Right forelimb (tissue), 1 donor: Measurements from ENCODE around the gene ZNF160.
A peak's percentile ranks its signal among the peaks of the same experiment; 100 is the strongest.
"Not testable (repeated sequence)": the region's sequence is repeated elsewhere in the genome, so short reads cannot be mapped to it uniquely, and the experiment has no call there.

Experiments used
- DNase-seq: peaks from one replicate; pipeline ENCODE4 v3.0.0-alpha.2; 2018

ZNF160 gene

DNA sequence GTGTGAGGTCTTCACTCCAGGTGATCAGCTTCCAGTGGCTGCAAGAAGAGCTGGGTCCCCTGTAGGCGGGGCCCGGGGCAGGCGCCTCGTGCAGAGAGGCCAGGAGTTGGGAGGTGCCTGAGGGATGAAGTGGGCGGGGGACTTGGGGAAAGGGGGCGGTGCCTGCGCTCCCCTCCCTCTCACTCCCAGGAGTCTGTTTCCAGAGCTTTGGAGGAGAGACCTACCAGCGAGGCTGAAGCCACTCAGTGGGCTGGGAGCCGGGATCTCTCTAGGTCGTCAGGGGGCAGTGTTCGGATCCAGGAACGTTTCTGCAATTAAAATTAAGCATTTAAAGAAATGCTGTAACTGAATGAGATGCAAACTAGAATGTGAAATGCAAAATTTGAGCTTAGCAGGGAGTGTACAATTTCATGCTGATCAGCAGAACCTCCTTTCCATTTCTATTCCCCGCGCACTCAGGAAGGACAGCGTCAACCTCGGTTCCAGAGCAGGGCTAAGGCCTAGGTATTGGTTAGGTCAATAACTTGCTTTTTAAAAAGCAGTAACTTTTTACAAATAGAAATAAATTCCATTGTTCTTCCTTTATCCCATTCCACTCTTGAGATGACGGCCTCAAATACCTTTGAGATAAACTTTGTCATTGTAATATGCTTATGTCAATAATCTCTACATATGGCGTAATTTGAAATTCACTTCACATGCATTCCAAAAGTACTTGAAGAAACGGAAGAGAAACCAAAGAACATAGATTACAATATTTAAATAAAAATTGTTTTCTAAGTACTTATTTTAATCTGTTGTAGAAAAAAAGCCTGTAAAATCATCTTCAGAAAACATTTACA lies 11.6 kb downstream of the ZNF160 start:
- DNase-seq = no peak

GRCh38 chr19:53088091-53088490 lies 15.1 kb downstream of the ZNF160 start:
- no peak for DNase-seq

- peak; percentile 60 for DNase-seq
Measured at GRCh38 chr19:53086949-53087348, 16.3 kb downstream of the ZNF160 start.

DNA sequence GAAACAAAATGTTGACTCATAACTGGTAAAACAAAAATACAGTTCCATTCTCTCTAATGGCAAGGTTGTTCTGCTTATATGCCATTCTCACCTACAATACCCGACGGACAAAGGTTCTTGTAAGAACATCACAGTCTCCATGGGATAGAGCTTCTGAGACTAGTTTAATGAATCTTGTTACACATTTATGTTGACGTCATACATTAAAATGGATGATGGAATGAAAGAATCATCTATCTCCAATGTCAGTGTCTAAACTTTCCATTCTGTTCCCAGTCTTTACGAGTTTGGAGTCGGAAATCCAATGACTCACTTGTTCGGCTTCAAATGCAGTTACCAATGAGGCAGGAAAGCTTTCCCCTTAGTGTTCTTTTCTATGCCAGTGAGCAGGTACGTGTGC lies 17.7 kb downstream of the ZNF160 start:
- no peak for DNase-seq

GRCh38 chr19:53082929-53083328 lies 20.3 kb downstream of the ZNF160 start:
- DNase-seq = no peak

DNA sequence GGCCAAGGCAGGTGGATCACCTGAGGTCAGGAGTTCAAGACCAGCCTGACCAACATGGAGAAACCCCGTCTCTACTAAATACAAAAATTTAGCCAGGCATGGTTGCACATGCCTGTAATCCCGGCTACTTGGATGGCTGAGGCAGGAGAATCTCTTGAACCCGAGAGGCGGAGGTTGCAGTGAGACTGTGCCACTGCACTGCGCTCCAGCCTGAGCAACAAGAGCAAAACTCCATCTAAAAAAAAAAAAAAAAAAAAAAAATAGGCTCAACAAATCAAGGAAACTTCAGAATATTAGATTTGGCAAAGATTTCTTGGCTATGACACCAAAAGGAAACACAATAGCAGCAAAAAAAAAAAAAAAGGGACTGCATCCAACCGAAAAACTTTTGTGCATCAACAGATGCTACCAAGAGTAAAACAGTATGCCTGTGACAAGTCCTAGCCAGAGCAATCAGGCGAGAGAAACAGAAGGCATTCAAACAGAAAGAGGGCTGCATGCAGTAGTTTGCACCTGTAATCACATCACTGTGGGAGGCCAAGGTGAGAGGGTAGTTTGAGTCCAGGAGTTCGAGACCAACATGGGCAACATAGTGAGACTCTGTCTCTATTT lies 23.8 kb downstream of the ZNF160 start:
- no peak for DNase-seq

DNA sequence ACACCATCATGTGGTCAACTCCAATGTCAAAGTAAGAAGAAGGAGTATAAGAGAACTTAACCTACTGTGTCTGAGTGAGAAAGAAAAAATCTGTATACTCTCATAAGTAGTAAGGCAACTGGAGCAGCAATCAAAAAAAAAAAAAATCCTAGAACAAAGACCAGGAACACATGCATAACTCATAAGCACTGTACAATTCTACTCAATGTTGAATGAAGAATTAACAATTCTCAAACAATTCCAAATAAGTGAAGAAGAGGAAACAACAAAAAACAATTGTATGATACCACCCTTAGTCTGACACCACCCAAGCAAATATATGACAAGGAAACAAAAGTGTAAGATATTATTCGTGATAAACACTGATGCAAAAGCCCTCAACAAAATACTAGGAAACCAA lies 24.6 kb downstream of the ZNF160 start:
- DNase-seq = no peak

- peak; percentile 62 for DNase-seq
Measured at GRCh38 chr19:53076984-53077383, 26.2 kb downstream of the ZNF160 start.

DNA sequence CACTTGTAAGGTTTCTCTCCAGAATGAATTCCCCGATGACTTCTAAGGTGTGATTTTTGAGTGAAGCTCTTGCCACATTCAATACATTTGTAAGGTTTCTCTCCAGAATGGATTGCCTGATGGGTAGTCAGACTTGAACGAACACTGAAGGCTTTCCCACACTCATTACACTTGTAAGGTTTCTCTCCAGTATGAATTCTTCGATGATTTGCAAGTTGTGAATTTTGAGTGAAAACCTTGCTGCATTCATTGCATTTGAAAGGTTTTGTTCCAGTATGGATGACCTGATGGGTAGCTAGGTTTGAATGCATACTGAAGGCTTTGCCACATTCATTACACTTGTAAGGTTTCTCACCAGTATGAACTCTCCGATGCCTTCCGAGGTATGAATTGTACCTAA lies 34.4 kb downstream of the ZNF160 start:
- DNase-seq = no peak

- no peak for DNase-seq
Measured at GRCh38 chr19:53068199-53068598, 35.0 kb downstream of the ZNF160 start.

- DNase-seq = no peak
Measured at GRCh38 chr19:53057904-53058580, 45.2 kb downstream of the ZNF160 start.

GRCh38 chr19:53055117-53055516 lies 48.1 kb downstream of the ZNF160 start:
- DNase-seq = no peak

DNA sequence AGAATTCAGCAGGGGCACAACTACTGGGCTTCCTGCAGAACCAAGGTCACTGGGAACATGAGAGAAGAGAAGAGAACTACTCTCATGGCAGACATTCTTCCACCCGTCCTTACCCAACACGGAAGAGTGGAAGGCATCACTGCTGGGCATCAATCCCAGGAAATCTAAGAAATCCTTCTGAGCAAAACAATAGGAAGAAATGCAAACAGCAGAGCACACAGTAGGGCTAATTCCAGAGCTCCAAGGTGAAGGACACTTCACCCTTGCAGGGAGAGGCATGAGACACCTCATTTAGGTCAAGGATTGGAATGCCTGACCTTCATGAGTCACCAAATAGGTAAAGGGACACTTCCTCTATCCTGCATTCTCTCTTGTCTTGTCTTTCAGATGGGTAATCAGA lies 55.8 kb downstream of the ZNF160 start:
- no peak for DNase-seq

DNA sequence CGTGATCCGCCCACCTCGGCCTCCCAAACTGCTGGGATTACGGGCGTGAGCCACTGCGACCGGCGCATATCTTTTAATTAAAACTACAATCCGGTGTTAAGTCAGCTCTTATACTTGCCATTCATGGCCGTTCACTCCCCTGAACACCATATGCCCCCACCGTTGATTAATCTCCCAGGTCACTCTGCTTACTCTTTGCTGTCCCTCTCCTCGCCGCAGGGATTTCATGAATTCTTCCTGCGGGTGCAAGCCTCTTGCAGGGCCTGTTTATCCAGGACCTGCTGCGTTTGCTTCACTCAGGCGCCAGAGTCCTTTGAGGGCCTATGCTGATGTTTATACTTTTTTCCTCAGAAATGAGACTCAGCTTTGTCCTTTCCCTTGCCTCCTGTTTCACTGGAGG lies 57.7 kb downstream of the ZNF160 start:
- DNase-seq = no peak

GRCh38 chr19:53041366-53041765 lies 61.9 kb downstream of the ZNF160 start:
- DNase-seq = no peak

- peak; percentile 60 for DNase-seq
Measured at GRCh38 chr19:53037101-53038097, 65.8 kb downstream of the ZNF160 start.

DNA sequence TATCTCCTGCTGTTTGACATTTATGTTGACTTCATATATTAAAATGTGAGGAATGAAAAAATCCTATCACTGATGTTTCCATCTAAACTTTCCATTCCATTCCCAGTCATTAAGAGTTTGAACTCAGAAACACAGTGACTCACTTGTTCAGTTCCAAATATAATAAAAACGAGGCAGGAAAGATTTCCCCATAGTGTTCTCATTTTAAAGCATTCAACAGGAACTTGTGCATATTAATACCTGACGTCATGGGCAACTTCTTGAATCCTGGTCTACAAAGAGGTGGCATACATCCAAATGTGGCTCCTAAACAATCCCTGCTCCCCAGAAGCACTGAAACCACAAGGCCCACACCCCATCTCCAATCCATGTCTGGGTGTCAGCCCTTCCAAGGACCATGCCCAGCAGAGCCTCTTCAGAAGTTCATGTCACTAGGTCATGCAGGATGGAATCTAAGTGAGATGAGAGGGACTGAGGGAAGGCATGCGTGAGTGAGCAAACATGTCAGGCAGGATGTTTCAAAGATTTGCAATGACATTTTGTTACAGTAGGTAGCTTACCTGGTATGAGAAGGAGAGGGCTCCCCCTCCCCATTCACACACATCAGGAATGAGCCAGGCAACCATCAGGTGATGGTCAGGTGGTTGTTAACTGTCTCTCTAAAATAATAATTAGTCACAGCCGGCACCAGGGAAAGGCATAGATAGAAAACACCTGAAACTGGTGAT lies 68.1 kb downstream of the ZNF160 start:
- DNase-seq = no peak

- DNase-seq = no peak
Measured at GRCh38 chr19:53034054-53034453, 69.2 kb downstream of the ZNF160 start.

GRCh38 chr19:53028306-53028705 lies 74.9 kb downstream of the ZNF160 start:
- not testable (repeated sequence) for DNase-seq

- no peak for DNase-seq
Measured at GRCh38 chr19:53019684-53020083, 83.5 kb downstream of the ZNF160 start.
